Caco-2 (cell line): Measurements from ENCODE around the gene MX1. TPM values are rescaled to one million over a fixed set of nuclear protein-coding genes. Genes with fewer than 3 reads are reported as not detected.

Source experiments
- BruUV-seq: library from RNA; stranded (reverse); fragments of 400-500 nt; replicated peaks from 2 replicates; lab custom pipeline; 2021; lab: Mats Ljungman, UMichigan
- CTCF ChIA-PET: fragments of 300-600 bp; sonication (Branson Sonifier 250); formaldehyde crosslinking; loops from one replicate; lab custom pipeline; 2022; ENCODE audit warnings: antibody characterized with exemption; lab: Charles Lee
- POLR2A ChIA-PET: fragments of 300-600 bp; sonication (Branson Sonifier 250); formaldehyde crosslinking; loops from one replicate; lab custom pipeline; 2022; ENCODE audit warnings: antibody characterized with exemption; lab: Charles Lee
- DNase-seq, 2 experiments: peaks; one replicate each; pipeline versions ENCODE4 v3.0.0 to v3.0.0-alpha.2; 2020 to 2022
- H3K27me3 ChIP-seq: replicated peaks from 2 replicates; pipeline ENCODE4 v1.6.0; 2011; ENCODE audit warnings: low read length; ENCODE audit not compliant: control insufficient read depth, insufficient read depth
- H3K36me3 ChIP-seq: 2 replicates; pipeline ENCODE4 v1.5.1; 2011; ENCODE audit warnings: low read length; ENCODE audit not compliant: control insufficient read depth, insufficient read depth
- H3K4me1 ChIP-seq: fragments of 250-450 bp; sonication (Bioruptor Pico); 2 replicates; pipeline ENCODE4 v1.5.1; 2020; ENCODE audit warnings: mild to moderate bottlenecking
- H3K4me3 ChIP-seq: 2 replicates; pipeline ENCODE4 v1.5.1; 2011; ENCODE audit warnings: low read depth, mild to moderate bottlenecking, control low read depth, low read length
- H3K9me3 ChIP-seq: fragments of 250-450 bp; sonication (Bioruptor Pico); 2 replicates; pipeline ENCODE4 v1.5.1; 2020; ENCODE audit warnings: mild to moderate bottlenecking, moderate library complexity
- H3K27ac Mint-ChIP-seq: one replicate; pipeline ENCODE4 v1.8.0; 2022; ENCODE audit warnings: mixed read lengths; ENCODE audit not compliant: unreplicated experiment
- H3K27me3 Mint-ChIP-seq: one replicate; pipeline ENCODE4 v1.8.0; 2022; ENCODE audit warnings: mixed read lengths; ENCODE audit not compliant: insufficient read depth, unreplicated experiment
- H3K36me3 Mint-ChIP-seq: one replicate; pipeline ENCODE4 v1.8.0; 2022; ENCODE audit warnings: mild to moderate bottlenecking, mixed read lengths; ENCODE audit not compliant: insufficient read depth, unreplicated experiment
- H3K4me1 Mint-ChIP-seq: one replicate; pipeline ENCODE4 v1.8.0; 2022; ENCODE audit warnings: low read depth, mixed read lengths; ENCODE audit not compliant: unreplicated experiment
- H3K4me3 Mint-ChIP-seq: one replicate; pipeline ENCODE4 v1.8.0; 2022; ENCODE audit warnings: mild to moderate bottlenecking, moderate library complexity, mixed read lengths; ENCODE audit not compliant: unreplicated experiment
- H3K9me3 Mint-ChIP-seq: one replicate; pipeline ENCODE4 v1.8.0; 2022; ENCODE audit warnings: mixed read lengths; ENCODE audit not compliant: unreplicated experiment
- CTCF ChIP-seq, 2 experiments: fragments of 200-600 bp in 1 of 2; IDR thresholded peaks; 1 replicate in 1 of 2; 2 replicates in 1 of 2; pipeline versions ENCODE4 v1.5.1 to v1.8.0; 2011 to 2022; ENCODE audit warnings: antibody characterized with exemption in 1 of 2, control low read depth in 1 of 2, inconsistent platforms in 1 of 2, low read depth in 1 of 2, low read length in 1 of 2, mild to moderate bottlenecking in 1 of 2, moderate library complexity in 1 of 2; ENCODE audit not compliant: insufficient read depth in 1 of 2, severe bottlenecking in 1 of 2, unreplicated experiment in 1 of 2
- intact Hi-C: fragments of 100-400 bp; cut with micrococcal nuclease; formaldehyde crosslinking; loops from one replicate; pipeline ENCODE4 v1.10.0; 2022; ENCODE audit not compliant: unreplicated experiment
- total RNA-seq: library from RNA; stranded (reverse); gene quantifications from 2 replicates; pipeline ENCODE4 v1.2.3, GENCODE V29; 2022

Gene MX1
- total RNA-seq, 1 experiment from 2014 or later: 18.9 TPM

DNA sequence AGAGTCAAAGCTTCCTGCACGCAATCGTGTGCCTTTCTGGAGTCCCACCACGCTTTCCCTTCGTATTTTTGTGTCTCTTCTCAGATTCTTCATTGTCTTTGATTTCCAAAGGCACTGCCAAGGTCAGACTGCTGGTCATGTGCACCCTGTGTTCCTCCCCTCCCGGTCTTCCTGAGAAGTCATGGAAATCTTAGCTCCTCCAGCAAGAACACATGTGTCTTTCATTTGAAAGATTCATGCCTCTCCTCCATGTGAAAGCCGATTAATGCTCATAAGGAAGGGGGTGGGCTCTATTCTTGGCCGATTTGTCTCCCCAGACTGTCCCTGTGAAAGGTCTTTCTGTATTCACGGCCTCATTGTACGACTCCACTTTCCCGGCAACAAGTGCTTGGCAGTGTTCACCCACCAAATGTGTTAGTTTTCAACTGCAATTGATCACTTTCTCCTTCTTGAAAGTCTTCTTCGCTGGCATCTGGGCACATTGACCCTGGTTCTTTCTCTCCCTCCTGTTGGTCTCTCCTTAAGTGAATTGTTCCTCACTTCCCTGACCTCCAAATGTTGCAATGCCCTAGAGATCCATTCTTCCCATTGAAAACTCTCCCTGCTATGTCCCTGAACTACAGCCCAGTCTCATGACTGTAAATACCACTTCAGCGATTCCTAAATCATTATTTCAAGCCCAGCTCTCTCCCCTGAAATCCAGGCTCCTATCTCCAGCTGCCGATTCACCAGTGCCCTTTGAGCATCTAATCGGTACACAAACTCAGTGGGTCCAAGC lies 38.8 kb upstream of the MX1 start:
- no peak overlapping the region for H3K4me3 Mint-ChIP-seq
- no peaks in the 10 kb centered on the region for H3K27me3 ChIP-seq
- no peaks in the 10 kb centered on the region for H3K36me3 Mint-ChIP-seq
- no peak overlapping the region for H3K27ac Mint-ChIP-seq
- CTCF ChIA-PET: no interaction called here
- H3K27me3 Mint-ChIP-seq: no peaks in the 10 kb centered on the region
- no peaks in the 10 kb centered on the region for H3K4me1 Mint-ChIP-seq
- H3K4me3 ChIP-seq: no peak overlapping the region
- no peaks in the 10 kb centered on the region for H3K9me3 Mint-ChIP-seq
- POLR2A ChIA-PET: no interaction called here
- DNase-seq: no peak
- no peaks in the 10 kb centered on the region for H3K4me1 ChIP-seq
- intact Hi-C loops: no loop called here
- H3K36me3 ChIP-seq: no peaks in the 10 kb centered on the region
- H3K9me3 ChIP-seq: no peaks in the 10 kb centered on the region; the same call in 1 of the 2 replicates
- BruUV-seq: no TSS peak
- no peak for TF ChIP-seq CTCF (IDR thresholded peaks at IDR 0.05; ENCODE audit: insufficient read depth in 1 of 2, low read depth in 1 of 2, low read length in 1 of 2, severe bottlenecking in 1 of 2, unreplicated experiment in 1 of 2)

- DNase-seq: no peak
- Mint-ChIP-seq H3K4me1 (no peaks in the 10 kb centered on the region), H3K36me3 (no peaks in the 10 kb centered on the region), H3K4me3 (no peak overlapping the region), H3K27ac (no peak overlapping the region), H3K27me3 (no peaks in the 10 kb centered on the region), H3K9me3 (no peaks in the 10 kb centered on the region)
- Histone ChIP-seq H3K4me3 (no peak overlapping the region), H3K4me1 (no peaks in the 10 kb centered on the region), H3K27me3 (no peaks in the 10 kb centered on the region), H3K36me3 (no peaks in the 10 kb centered on the region), H3K9me3 (no peaks in the 10 kb centered on the region)
- intact Hi-C loops: no loop called here
- ChIA-PET POLR2A (no interaction called here), CTCF (no interaction called here)
- TF ChIP-seq CTCF (IDR thresholded peaks at IDR 0.05; ENCODE audit: insufficient read depth in 1 of 2, low read depth in 1 of 2, low read length in 1 of 2, severe bottlenecking in 1 of 2, unreplicated experiment in 1 of 2): no peak
- no TSS peak for BruUV-seq
Measured at GRCh38 chr21:41387824-41388223, 38.2 kb upstream of the MX1 start.

DNA sequence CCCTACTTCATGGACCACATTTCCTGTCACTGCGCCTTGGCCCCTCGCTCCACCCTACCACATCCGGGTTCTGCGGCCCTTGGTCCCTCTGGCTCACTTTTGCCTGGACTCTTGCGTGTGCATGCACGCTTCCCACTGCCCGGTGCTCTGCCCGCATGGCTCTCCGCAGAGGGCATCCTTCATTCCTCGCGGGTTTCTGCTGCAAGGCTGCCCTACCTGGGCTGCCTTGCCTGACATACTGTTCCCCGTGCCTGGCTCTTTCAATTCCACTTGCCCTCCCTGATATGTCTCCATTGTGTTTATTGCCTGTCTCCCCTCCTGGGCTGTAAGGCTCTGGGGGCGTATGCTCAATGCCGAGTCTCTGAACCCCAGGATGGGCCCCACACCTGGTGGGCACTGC lies 37.8 kb upstream of the MX1 start:
- Histone ChIP-seq H3K4me1 (no peaks in the 10 kb centered on the region), H3K9me3 (no peaks in the 10 kb centered on the region), H3K27me3 (no peaks in the 10 kb centered on the region), H3K36me3 (no peaks in the 10 kb centered on the region), H3K4me3 (no peak overlapping the region)
- Mint-ChIP-seq H3K27ac (no peak overlapping the region), H3K27me3 (no peaks in the 10 kb centered on the region), H3K4me1 (no peaks in the 10 kb centered on the region), H3K9me3 (no peaks in the 10 kb centered on the region), H3K4me3 (no peak overlapping the region), H3K36me3 (no peaks in the 10 kb centered on the region)
- BruUV-seq: no TSS peak
- DNase-seq: no peak
- no peak for TF ChIP-seq CTCF (IDR thresholded peaks at IDR 0.05; ENCODE audit: insufficient read depth in 1 of 2, low read depth in 1 of 2, low read length in 1 of 2, severe bottlenecking in 1 of 2, unreplicated experiment in 1 of 2)
- intact Hi-C loops: no loop called here
- ChIA-PET CTCF (no interaction called here), POLR2A (no interaction called here)
